Astrocyte (in vitro differentiated cells and primary cell): ENCODE data around the gene FAM228A.

ENCODE experiments used
- EZH2 ChIP-seq: IDR thresholded peaks from 2 replicates; pipeline ENCODE4 v1.6.1; 2012; ENCODE audit warnings: mild to moderate bottlenecking, low read length, inconsistent platforms; ENCODE audit not compliant: insufficient read depth
- TF ChIP-seq, protein P1 (sequence below): IDR thresholded peaks from 2 replicates; pipeline ENCODE4 v1.5.1; 2011; ENCODE audit warnings: low read depth, mild to moderate bottlenecking, inconsistent platforms, low read length, moderate library complexity; ENCODE audit not compliant: insufficient read depth

DNA sequence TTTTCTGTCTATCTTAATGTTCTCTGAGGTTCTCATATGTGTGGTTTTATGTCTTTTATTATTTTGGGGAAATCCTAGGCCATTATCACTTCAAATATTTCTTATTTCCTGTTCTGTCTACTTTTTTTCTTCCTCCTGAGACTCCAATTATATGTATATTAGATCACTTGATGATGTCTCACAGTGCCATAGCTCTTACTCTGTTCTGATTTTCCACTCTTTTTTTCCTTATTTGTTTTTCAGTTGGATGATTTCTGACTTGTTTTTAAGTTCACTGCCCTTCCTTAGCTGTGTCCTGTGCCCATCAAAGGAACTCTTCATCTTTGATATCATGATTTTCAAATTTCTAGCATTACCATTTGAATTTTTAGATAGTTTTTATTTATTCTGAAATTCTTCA lies 27.5 kb upstream of the FAM228A start:
- TF ChIP-seq, protein P1, sequence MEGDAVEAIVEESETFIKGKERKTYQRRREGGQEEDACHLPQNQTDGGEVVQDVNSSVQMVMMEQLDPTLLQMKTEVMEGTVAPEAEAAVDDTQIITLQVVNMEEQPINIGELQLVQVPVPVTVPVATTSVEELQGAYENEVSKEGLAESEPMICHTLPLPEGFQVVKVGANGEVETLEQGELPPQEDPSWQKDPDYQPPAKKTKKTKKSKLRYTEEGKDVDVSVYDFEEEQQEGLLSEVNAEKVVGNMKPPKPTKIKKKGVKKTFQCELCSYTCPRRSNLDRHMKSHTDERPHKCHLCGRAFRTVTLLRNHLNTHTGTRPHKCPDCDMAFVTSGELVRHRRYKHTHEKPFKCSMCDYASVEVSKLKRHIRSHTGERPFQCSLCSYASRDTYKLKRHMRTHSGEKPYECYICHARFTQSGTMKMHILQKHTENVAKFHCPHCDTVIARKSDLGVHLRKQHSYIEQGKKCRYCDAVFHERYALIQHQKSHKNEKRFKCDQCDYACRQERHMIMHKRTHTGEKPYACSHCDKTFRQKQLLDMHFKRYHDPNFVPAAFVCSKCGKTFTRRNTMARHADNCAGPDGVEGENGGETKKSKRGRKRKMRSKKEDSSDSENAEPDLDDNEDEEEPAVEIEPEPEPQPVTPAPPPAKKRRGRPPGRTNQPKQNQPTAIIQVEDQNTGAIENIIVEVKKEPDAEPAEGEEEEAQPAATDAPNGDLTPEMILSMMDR = no peak
- TF ChIP-seq EZH2 = no peak
